K562 (cell line): ENCODE measurements around the gene SFTPB. TPM values are rescaled to one million over a fixed set of nuclear protein-coding genes. Genes with fewer than 3 reads are reported as not detected.
A peak's percentile ranks its signal among the peaks of the same experiment; 100 is the strongest.

Experiments
- ARNT ChIP-seq, 2 experiments: fragments of 450-650 bp; IDR thresholded peaks; 2 replicates each; pipeline ENCODE4 v1.6.1; 2016; ENCODE audit warnings: mild to moderate bottlenecking in 1 of 2
- ATF1 ChIP-seq, 2 experiments: fragments of 450-650 bp in 1 of 2; IDR thresholded peaks; 2 replicates each; pipeline ENCODE4 v1.6.1; 2016; ENCODE audit warnings: missing compliant biosample characterization in 1 of 2, missing genetic modification characterization in 1 of 2
- CGGBP1 ChIP-seq: fragments of 250-450 bp; sonication (Bioruptor Pico); IDR thresholded peaks from 2 replicates; pipeline ENCODE4 v1.9.0; 2021; ENCODE audit warnings: mild to moderate bottlenecking
- CREB1 ChIP-seq, 2 experiments: sonication (generic) in 1 of 2; formaldehyde crosslinking in 1 of 2; IDR thresholded peaks; 2 replicates each; pipeline versions ENCODE4 v1.6.1 to v1.8.0; 2012 to 2022; ENCODE audit warnings: inconsistent platforms in 1 of 2, mild to moderate bottlenecking in 1 of 2, missing genetic modification reagents in 1 of 2, moderate library complexity in 1 of 2
- HBP1 ChIP-seq: fragments of 450-650 bp; formaldehyde crosslinking; IDR thresholded peaks from 2 replicates; pipeline ENCODE4 v1.4.0; 2022; ENCODE audit warnings: missing genetic modification characterization
- HMG20B ChIP-seq: fragments of 250-450 bp; sonication (Bioruptor Pico); IDR thresholded peaks from 2 replicates; pipeline ENCODE4 v1.5.0; 2021; ENCODE audit warnings: mild to moderate bottlenecking
- JUN ChIP-seq, 2 experiments: sonication (generic) in 1 of 2; formaldehyde crosslinking in 1 of 2; IDR thresholded peaks; 2 replicates each; pipeline versions ENCODE4 v1.6.1 to v1.8.0; 2012 to 2022; ENCODE audit warnings: borderline replicate concordance in 2 of 2, mild to moderate bottlenecking in 2 of 2, improper control_type of control experiment in 1 of 2, low read depth in 1 of 2, low read length in 1 of 2, missing genetic modification reagents in 1 of 2
- KDM5B ChIP-seq: fragments of 200-600 bp; sonication (generic); IDR thresholded peaks from 2 replicates; pipeline ENCODE4 v1.6.1; 2012; ENCODE audit warnings: low read depth, mild to moderate bottlenecking, moderate library complexity, low read length, control low read depth, inconsistent platforms; ENCODE audit not compliant: insufficient replicate concordance
- MITF ChIP-seq: IDR thresholded peaks from 2 replicates; pipeline ENCODE4 v1.6.1; 2014; ENCODE audit warnings: antibody characterized with exemption
- OTX1 ChIP-seq: fragments of 450-650 bp; formaldehyde crosslinking; IDR thresholded peaks from 2 replicates; pipeline ENCODE4 v1.4.0; 2022; ENCODE audit warnings: mild to moderate bottlenecking
- RAD21 ChIP-seq, 2 experiments: fragments of 250-450 bp in 1 of 2; fragments of 450-650 bp in 1 of 2; sonication (Bioruptor Pico) in 1 of 2; formaldehyde crosslinking in 1 of 2; IDR thresholded peaks in 1 of 2; conservative IDR thresholded peaks in 1 of 2; 2 replicates each; pipeline versions ENCODE4 v1.4.0 to v1.8.0; 2020 to 2022; ENCODE audit warnings: mild to moderate bottlenecking in 2 of 2, moderate library complexity in 1 of 2
- RCOR1 ChIP-seq, 2 experiments: IDR thresholded peaks; 2 replicates each; pipeline ENCODE4 v1.6.1; 2012; ENCODE audit warnings: low read depth in 2 of 2, low read length in 2 of 2, borderline replicate concordance in 1 of 2, improper control_type of control experiment in 1 of 2
- SP2 ChIP-seq: IDR thresholded peaks from 2 replicates; pipeline ENCODE4 v1.6.1; 2011; ENCODE audit warnings: mild to moderate bottlenecking, low read depth, low read length, moderate library complexity; ENCODE audit not compliant: poor library complexity, severe bottlenecking; ENCODE audit errors: extremely low read depth
- ZNF655 ChIP-seq: fragments of 250-450 bp; sonication (Bioruptor Pico); IDR thresholded peaks from 2 replicates; pipeline ENCODE4 v1.5.0; 2021
- ZNF76 ChIP-seq: fragments of 250-450 bp; sonication (Bioruptor Pico); IDR thresholded peaks from 2 replicates; pipeline ENCODE4 v1.4.0; 2020; ENCODE audit warnings: mild to moderate bottlenecking, moderate library complexity, borderline replicate concordance
- ZNF778 ChIP-seq: fragments of 450-650 bp; formaldehyde crosslinking; IDR thresholded peaks from 2 replicates; pipeline ENCODE4 v1.4.0; 2020; ENCODE audit warnings: mild to moderate bottlenecking, moderate library complexity
- polyA plus RNA-seq, 8 experiments: library from polyadenylated mRNA; depleted of rRNA in 4 of 8; stranded (reverse) in 5 of 8; unstranded in 3 of 8; fragments of >200 nt; fragmentation: Nextera tagmentation in 2 of 8; fragmentation: Illumina TruSeq in 1 of 8; extraction: Ambion mirVana in 2 of 8; extraction: Trizol in 1 of 8; gene quantifications; 2 replicates each; pipeline versions ENCODE4 v1.2.1 to v1.2.3, GENCODE V29; 2011 to 2014; ENCODE audit warnings: inconsistent platforms in 1 of 8, missing spikeins in 1 of 8
- total RNA-seq, 7 experiments: library from RNA; depleted of rRNA in 6 of 7; stranded (reverse); fragments of >200 nt in 6 of 7; fragmentation: Illumina TruSeq in 2 of 7; extraction: Trizol in 2 of 7; gene quantifications; 2 replicates each; pipeline versions ENCODE4 v1.2.1 to v1.2.3, GENCODE V29; 2011 to 2021; ENCODE audit warnings: low replicate concordance in 1 of 7
- TF ChIP-seq, protein P1 (sequence below), 3 experiments: IDR thresholded peaks in 2 of 3; conservative IDR thresholded peaks in 1 of 3; 2 replicates each; pipeline ENCODE4 v1.5.1; 2011 to 2012; ENCODE audit warnings: low read length in 3 of 3, mild to moderate bottlenecking in 3 of 3, control low read depth in 2 of 3, improper control_type of control experiment in 1 of 3, inconsistent platforms in 1 of 3, low read depth in 1 of 3, mixed read lengths in 1 of 3, moderate library complexity in 1 of 3; ENCODE audit not compliant: insufficient read depth in 2 of 3
- TF ChIP-seq, protein P2 (sequence below): fragments of 250-450 bp; sonication (Bioruptor Pico); IDR thresholded peaks from 2 replicates; pipeline ENCODE4 v1.8.0; 2021; ENCODE audit warnings: moderate library complexity, mild to moderate bottlenecking, inconsistent platforms

SFTPB gene
- total and polyA plus RNA-seq, 9 of the 15 experiments (the other 6 are each of a cell fraction or from before 2014, with no cell fraction given): 0.03 to 7.0 TPM; not detected in 7

GRCh38 chr2:85707304-85707703 is 39.3 kb upstream of the SFTPB start (continued):
- TF ChIP-seq, protein P1, sequence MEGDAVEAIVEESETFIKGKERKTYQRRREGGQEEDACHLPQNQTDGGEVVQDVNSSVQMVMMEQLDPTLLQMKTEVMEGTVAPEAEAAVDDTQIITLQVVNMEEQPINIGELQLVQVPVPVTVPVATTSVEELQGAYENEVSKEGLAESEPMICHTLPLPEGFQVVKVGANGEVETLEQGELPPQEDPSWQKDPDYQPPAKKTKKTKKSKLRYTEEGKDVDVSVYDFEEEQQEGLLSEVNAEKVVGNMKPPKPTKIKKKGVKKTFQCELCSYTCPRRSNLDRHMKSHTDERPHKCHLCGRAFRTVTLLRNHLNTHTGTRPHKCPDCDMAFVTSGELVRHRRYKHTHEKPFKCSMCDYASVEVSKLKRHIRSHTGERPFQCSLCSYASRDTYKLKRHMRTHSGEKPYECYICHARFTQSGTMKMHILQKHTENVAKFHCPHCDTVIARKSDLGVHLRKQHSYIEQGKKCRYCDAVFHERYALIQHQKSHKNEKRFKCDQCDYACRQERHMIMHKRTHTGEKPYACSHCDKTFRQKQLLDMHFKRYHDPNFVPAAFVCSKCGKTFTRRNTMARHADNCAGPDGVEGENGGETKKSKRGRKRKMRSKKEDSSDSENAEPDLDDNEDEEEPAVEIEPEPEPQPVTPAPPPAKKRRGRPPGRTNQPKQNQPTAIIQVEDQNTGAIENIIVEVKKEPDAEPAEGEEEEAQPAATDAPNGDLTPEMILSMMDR (IDR thresholded peaks at IDR 0.05 in 2 of 3, conservative IDR thresholded peaks at IDR 0.05 in 1 of 3; ENCODE audit: insufficient read depth in 2 of 3, low read depth in 1 of 3, low read length in 3 of 3): peak; percentile 82 to 92 (median 88)
- TF ChIP-seq RAD21 (CRISPR knock-in tag; conservative IDR thresholded peaks at IDR 0.05 in 1 of 2, IDR thresholded peaks at IDR 0.05 in 1 of 2) (peak; percentile 68 to 79), ZNF76 (CRISPR knock-in tag) (no peak), ZNF655 (CRISPR knock-in tag) (no peak), ATF1 (CRISPR knock-in tag; IDR thresholded peaks at IDR 0.05) (no peak), ATF1 (tag; IDR thresholded peaks at IDR 0.05) (peak; percentile 27; the same call in 1 of the 2 replicates), ZNF778 (CRISPR knock-in tag) (no peak), ARNT (IDR thresholded peaks at IDR 0.05) (no peak), SP2 (no peak), HBP1 (no peak), OTX1 (CRISPR knock-in tag) (no peak), MITF (no peak), JUN (IDR thresholded peaks at IDR 0.05; ENCODE audit: borderline replicate concordance, low read depth, low read length) (0 out of 2 replicates have a peak, but pooled peaks have one; percentile 37), JUN (CRISPR knock-in tag; IDR thresholded peaks at IDR 0.05; ENCODE audit: borderline replicate concordance) (no peak), KDM5B (no peak), HMG20B (no peak), CREB1 (IDR thresholded peaks at IDR 0.05) (no peak), CREB1 (CRISPR knock-in tag; IDR thresholded peaks at IDR 0.05) (peak; percentile 42; the same call in 1 of the 2 replicates), CGGBP1 (CRISPR knock-in tag) (no peak), RCOR1 (IDR thresholded peaks at IDR 0.05; ENCODE audit: borderline replicate concordance in 1 of 2, low read depth in 2 of 2, low read length in 2 of 2) (peak in 1 of 2 experiments; percentile 60; a peak in 1 of 4 replicates)
- TF ChIP-seq, protein P2, sequence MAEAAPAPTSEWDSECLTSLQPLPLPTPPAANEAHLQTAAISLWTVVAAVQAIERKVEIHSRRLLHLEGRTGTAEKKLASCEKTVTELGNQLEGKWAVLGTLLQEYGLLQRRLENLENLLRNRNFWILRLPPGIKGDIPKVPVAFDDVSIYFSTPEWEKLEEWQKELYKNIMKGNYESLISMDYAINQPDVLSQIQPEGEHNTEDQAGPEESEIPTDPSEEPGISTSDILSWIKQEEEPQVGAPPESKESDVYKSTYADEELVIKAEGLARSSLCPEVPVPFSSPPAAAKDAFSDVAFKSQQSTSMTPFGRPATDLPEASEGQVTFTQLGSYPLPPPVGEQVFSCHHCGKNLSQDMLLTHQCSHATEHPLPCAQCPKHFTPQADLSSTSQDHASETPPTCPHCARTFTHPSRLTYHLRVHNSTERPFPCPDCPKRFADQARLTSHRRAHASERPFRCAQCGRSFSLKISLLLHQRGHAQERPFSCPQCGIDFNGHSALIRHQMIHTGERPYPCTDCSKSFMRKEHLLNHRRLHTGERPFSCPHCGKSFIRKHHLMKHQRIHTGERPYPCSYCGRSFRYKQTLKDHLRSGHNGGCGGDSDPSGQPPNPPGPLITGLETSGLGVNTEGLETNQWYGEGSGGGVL: no peak
